HepG2 (cell line): Measurements from ENCODE around the gene MRPS35. TPM values are rescaled to one million over a fixed set of nuclear protein-coding genes. Genes with fewer than 3 reads are reported as not detected.
A peak's percentile ranks its signal among the peaks of the same experiment; 100 is the strongest.

Experiments used
- ARHGAP35 ChIP-seq: sonication (generic); formaldehyde crosslinking; IDR thresholded peaks from 2 replicates; pipeline ENCODE4 v1.9.0; 2022; ENCODE audit warnings: mild to moderate bottlenecking, inconsistent platforms, moderate library complexity, missing genetic modification reagents, borderline replicate concordance
- CENPT ChIP-seq: sonication (generic); formaldehyde crosslinking; IDR thresholded peaks from 2 replicates; pipeline ENCODE4 v1.8.0; 2022; ENCODE audit warnings: low read depth, mild to moderate bottlenecking, moderate library complexity, missing genetic modification reagents
- CREB1 ChIP-seq, 2 experiments: fragments of 450-650 bp in 1 of 2; IDR thresholded peaks; 2 replicates each; pipeline ENCODE4 v1.6.1; 2016 to 2017; ENCODE audit warnings: control low read depth in 1 of 2, mild to moderate bottlenecking in 1 of 2, missing compliant biosample characterization in 1 of 2, missing genetic modification characterization in 1 of 2
- ERF ChIP-seq: IDR thresholded peaks from 2 replicates; pipeline ENCODE4 v1.6.1; 2018; ENCODE audit warnings: missing biosample characterization, missing genetic modification reagents
- FOXM1 ChIP-seq: sonication (generic); formaldehyde crosslinking; IDR thresholded peaks from 2 replicates; pipeline ENCODE4 v1.5.0; 2020; ENCODE audit warnings: missing genetic modification reagents
- GPN1 ChIP-seq: sonication (generic); formaldehyde crosslinking; IDR thresholded peaks from 2 replicates; pipeline ENCODE4 v1.5.1; 2020; ENCODE audit warnings: missing genetic modification reagents, borderline replicate concordance
- HDAC1 ChIP-seq: sonication (generic); formaldehyde crosslinking; IDR thresholded peaks from 2 replicates; pipeline ENCODE4 v1.5.1; 2020; ENCODE audit warnings: mild to moderate bottlenecking, missing genetic modification reagents
- HNF4G ChIP-seq, 2 experiments: sonication (generic) in 1 of 2; formaldehyde crosslinking in 1 of 2; IDR thresholded peaks; 2 replicates each; pipeline versions ENCODE4 v1.4.0 to v1.6.1; 2011 to 2020; ENCODE audit warnings: borderline replicate concordance in 2 of 2, low read depth in 2 of 2, mild to moderate bottlenecking in 2 of 2, low read length in 1 of 2, missing genetic modification reagents in 1 of 2, moderate library complexity in 1 of 2
- HNRNPL ChIP-seq: fragments of 200-400 bp; formaldehyde crosslinking; IDR thresholded peaks from 2 replicates; pipeline ENCODE4 v1.6.1; 2017; ENCODE audit warnings: mild to moderate bottlenecking, low read depth, low read length
- ISL2 ChIP-seq: sonication (generic); formaldehyde crosslinking; IDR thresholded peaks from 2 replicates; pipeline ENCODE4 v1.5.0; 2020; ENCODE audit warnings: missing genetic modification reagents
- MAFG ChIP-seq: sonication (generic); formaldehyde crosslinking; IDR thresholded peaks from 2 replicates; pipeline ENCODE4 v1.5.1; 2020; ENCODE audit warnings: mild to moderate bottlenecking, missing genetic modification reagents
- SUZ12 ChIP-seq: fragments of 150-350 bp; IDR thresholded peaks from 2 replicates; pipeline ENCODE4 v1.6.1; 2014; ENCODE audit warnings: low read depth, low read length
- TEAD2 ChIP-seq: sonication (generic); formaldehyde crosslinking; IDR thresholded peaks from 2 replicates; pipeline ENCODE4 v1.9.0; 2021; ENCODE audit warnings: missing genetic modification reagents
- ZFP36 ChIP-seq: fragments of 150-350 bp; IDR thresholded peaks from 2 replicates; pipeline ENCODE4 v1.6.1; 2018; ENCODE audit warnings: borderline replicate concordance, low read length, low read depth; ENCODE audit not compliant: partially characterized antibody
- ZFP36L2 ChIP-seq: sonication (generic); formaldehyde crosslinking; IDR thresholded peaks from 2 replicates; pipeline ENCODE4 v1.4.0; 2020; ENCODE audit warnings: missing genetic modification reagents
- ZFP41 ChIP-seq: sonication (generic); formaldehyde crosslinking; IDR thresholded peaks from 2 replicates; pipeline ENCODE4 v1.4.0; 2020; ENCODE audit warnings: mild to moderate bottlenecking, missing genetic modification reagents, borderline replicate concordance
- ZNF260 ChIP-seq: sonication (generic); formaldehyde crosslinking; IDR thresholded peaks from 2 replicates; pipeline ENCODE4 v1.4.0; 2020; ENCODE audit warnings: missing genetic modification reagents, low read depth, mild to moderate bottlenecking, borderline replicate concordance
- ZNF282 ChIP-seq: fragments of 450-650 bp; IDR thresholded peaks from 2 replicates; pipeline ENCODE4 v1.6.1; 2018; ENCODE audit not compliant: partially characterized antibody
- ZNF382 ChIP-seq: sonication (generic); formaldehyde crosslinking; IDR thresholded peaks from 2 replicates; pipeline ENCODE4 v1.5.0; 2020; ENCODE audit warnings: missing genetic modification reagents, mild to moderate bottlenecking, borderline replicate concordance
- ZNF574 ChIP-seq: sonication (generic); formaldehyde crosslinking; IDR thresholded peaks from 2 replicates; pipeline ENCODE4 v1.4.0; 2020; ENCODE audit warnings: missing genetic modification reagents
- ZNF639 ChIP-seq: conservative IDR thresholded peaks from 2 replicates; pipeline ENCODE4 v1.6.1; 2018; ENCODE audit warnings: missing genetic modification reagents
- ZNF775 ChIP-seq: sonication (generic); formaldehyde crosslinking; IDR thresholded peaks from 2 replicates; pipeline ENCODE4 v1.4.0; 2020; ENCODE audit warnings: missing genetic modification reagents, mild to moderate bottlenecking, moderate library complexity, borderline replicate concordance
- ZNF839 ChIP-seq: sonication (generic); formaldehyde crosslinking; IDR thresholded peaks from 2 replicates; pipeline ENCODE4 v1.4.0; 2020; ENCODE audit warnings: missing genetic modification reagents, mild to moderate bottlenecking, borderline replicate concordance
- ZUFSP ChIP-seq: sonication (generic); formaldehyde crosslinking; IDR thresholded peaks from 2 replicates; pipeline ENCODE4 v1.9.0; 2021; ENCODE audit warnings: missing genetic modification reagents, mild to moderate bottlenecking, borderline replicate concordance
- polyA plus RNA-seq, 8 experiments: library from polyadenylated mRNA; depleted of rRNA in 3 of 8; stranded (reverse) in 7 of 8; unstranded in 1 of 8; fragments of >200 nt; fragmentation: Illumina TruSeq in 4 of 8; extraction: Trizol in 4 of 8; gene quantifications; 2 replicates each; pipeline versions ENCODE4 v1.2.1 to v1.2.3, GENCODE V29; 2011 to 2016; ENCODE audit warnings: low read depth in 4 of 8, missing spikeins in 1 of 8, mixed read lengths in 1 of 8; ENCODE audit not compliant: insufficient read depth in 1 of 8
- total RNA-seq, 5 experiments: library from RNA; depleted of rRNA; stranded (reverse); fragments of >200 nt; fragmentation: Illumina TruSeq; extraction: Trizol; gene quantifications; 2 replicates each; pipeline ENCODE4 v1.2.3, GENCODE V29; 2016; ENCODE audit warnings: low read depth in 1 of 5

The MRPS35 gene
- total and polyA plus RNA-seq, 2 of the 13 experiments (the other 11 are each of a cell fraction or from before 2014, with no cell fraction given): 63.4 to 104 TPM

- TF ChIP-seq MAFG (CRISPR knock-in tag) (no peak), ZNF775 (CRISPR knock-in tag) (no peak), HNRNPL (peak; percentile 76), ERF (CRISPR knock-in tag) (peak; percentile 94), ZFP36L2 (peak; percentile 76; the same call in 1 of the 2 replicates), FOXM1 (CRISPR knock-in tag) (no peak), ZNF839 (CRISPR knock-in tag) (no peak), ARHGAP35 (CRISPR knock-in tag) (peak; percentile 89), ZNF574 (peak; percentile 94), GPN1 (CRISPR knock-in tag) (peak; percentile 75; the same call in 1 of the 2 replicates), ZUFSP (CRISPR knock-in tag) (no peak), ZNF639 (0 out of 2 replicates have a peak, but pooled peaks have one; percentile 53), ZFP36 (no peak), HDAC1 (peak; percentile 98), CREB1 (IDR thresholded peaks at IDR 0.05) (no peak), CREB1 (CRISPR knock-in tag; IDR thresholded peaks at IDR 0.05) (no peak), TEAD2 (0 out of 2 replicates have a peak, but pooled peaks have one; percentile 63), SUZ12 (no peak), ZNF382 (CRISPR knock-in tag) (no peak), ZNF282 (no peak), HNF4G (IDR thresholded peaks at IDR 0.05; ENCODE audit: borderline replicate concordance, low read depth, low read length) (no peak), HNF4G (CRISPR knock-in tag; IDR thresholded peaks at IDR 0.05; ENCODE audit: borderline replicate concordance, low read depth) (no peak), ISL2 (CRISPR knock-in tag) (peak; percentile 85), ZFP41 (CRISPR knock-in tag) (0 out of 2 replicates have a peak, but pooled peaks have one; percentile 68), ZNF260 (CRISPR knock-in tag) (no peak), CENPT (CRISPR knock-in tag) (peak; percentile 70; the same call in 1 of the 2 replicates)
Observed at GRCh38 chr12:27710592-27711316, at the start of gene MRPS35 (continued).
